Panc1 (cell line): ENCODE measurements around the gene SYT12. TPM values are rescaled to one million over a fixed set of nuclear protein-coding genes. Genes with fewer than 3 reads are reported as not detected.

Experiments
- ATAC-seq: fragments of 200-7000 bp; cut with Tn5 transposase; 2 replicates; pipeline ENCODE4 v1.9.1; 2020; ENCODE audit warnings: mild to moderate bottlenecking, moderate library complexity
- BruUV-seq: library from RNA; stranded (reverse); fragments of 400-500 nt; replicated peaks from 2 replicates; lab custom pipeline; 2021; lab: Mats Ljungman, UMichigan
- CTCF ChIA-PET: fragments of 300-600 bp; sonication (Branson Sonifier 250); formaldehyde crosslinking; loops from one replicate; lab custom pipeline; 2022; ENCODE audit warnings: antibody characterized with exemption; lab: Charles Lee
- POLR2A ChIA-PET: fragments of 300-600 bp; sonication (Branson Sonifier 250); formaldehyde crosslinking; loops from one replicate; lab custom pipeline; 2022; ENCODE audit warnings: antibody characterized with exemption; lab: Charles Lee
- DNase-seq: peaks from one replicate; pipeline ENCODE4 v3.0.0-alpha.2; 2010; ENCODE audit warnings: low read depth, low spot score
- H3K27ac ChIP-seq: 2 replicates; pipeline ENCODE4 v1.5.1; 2011; ENCODE audit warnings: mild to moderate bottlenecking, low read length, inconsistent platforms
- H3K27me3 ChIP-seq: fragments of 200-500 bp; sonication (Bioruptor generic); 2 replicates; pipeline ENCODE4 v1.6.0; 2014; ENCODE audit warnings: low read length, inconsistent platforms; ENCODE audit not compliant: control insufficient read depth, insufficient read depth
- H3K36me3 ChIP-seq: fragments of 200-500 bp; sonication (Bioruptor generic); 2 replicates; pipeline ENCODE4 v1.5.1; 2014; ENCODE audit warnings: inconsistent platforms, mild to moderate bottlenecking, low read length, moderate library complexity; ENCODE audit not compliant: control insufficient read depth, insufficient read depth
- H3K4me1 ChIP-seq: 2 replicates; pipeline ENCODE4 v1.5.1; 2011; ENCODE audit warnings: inconsistent platforms, mild to moderate bottlenecking, low read length, moderate library complexity; ENCODE audit not compliant: control insufficient read depth, insufficient read depth
- H3K4me3 ChIP-seq, 2 experiments: 2 replicates each; pipeline ENCODE4 v1.5.1; 2011 to 2012; ENCODE audit warnings: low read depth in 2 of 2, low read length in 2 of 2, mild to moderate bottlenecking in 2 of 2, inconsistent platforms in 1 of 2, moderate library complexity in 1 of 2
- H3K9me3 ChIP-seq: fragments of 200-500 bp; sonication (Bioruptor generic); 2 replicates; pipeline ENCODE4 v1.5.1; 2014; ENCODE audit warnings: low read depth, mild to moderate bottlenecking, inconsistent platforms, low read length, moderate library complexity; ENCODE audit not compliant: control insufficient read depth, insufficient read depth
- POLR2AphosphoS5 ChIP-seq: IDR thresholded peaks from 2 replicates; pipeline ENCODE4 v1.6.1; 2012; ENCODE audit warnings: mild to moderate bottlenecking, low read depth, low read length, moderate library complexity
- SIN3A ChIP-seq: IDR thresholded peaks from 2 replicates; pipeline ENCODE4 v1.6.1; 2012; ENCODE audit warnings: low read depth, mild to moderate bottlenecking, low read length, moderate library complexity, borderline replicate concordance; ENCODE audit not compliant: insufficient read depth
- TCF7L2 ChIP-seq: IDR thresholded peaks from 2 replicates; pipeline ENCODE4 v1.6.1; 2011; ENCODE audit warnings: mild to moderate bottlenecking, low read depth, low read length, inconsistent platforms
- in situ Hi-C: cut with HindIII; loops from 2 replicates; pipeline ENCODE4 v1.10.0; 2016; ENCODE audit warnings: low sequenced_read_pairs, low pct_unique_long_range_greater_than_20kb
- intact Hi-C: fragments of 100-400 bp; cut with micrococcal nuclease; formaldehyde crosslinking; loops from one replicate; pipeline ENCODE4 v1.10.0; 2022; ENCODE audit not compliant: unreplicated experiment
- total RNA-seq: library from RNA; stranded (reverse); gene quantifications from one replicate; pipeline ENCODE4 v1.2.1, GENCODE V29; 2021; ENCODE audit not compliant: unreplicated experiment
- TF ChIP-seq, protein P1 (sequence below): fragments of 450-650 bp; IDR thresholded peaks from 2 replicates; pipeline ENCODE4 v1.5.1; 2017; ENCODE audit warnings: mild to moderate bottlenecking
- TF ChIP-seq, protein P2 (sequence below), 2 experiments: IDR thresholded peaks; 2 replicates each; pipeline ENCODE4 v1.6.1; 2011 to 2012; ENCODE audit warnings: low read depth in 2 of 2, control low read depth in 1 of 2, low read length in 1 of 2, mild to moderate bottlenecking in 1 of 2, moderate library complexity in 1 of 2; ENCODE audit not compliant: insufficient read depth in 1 of 2

SYT12 gene
- total RNA-seq, 1 experiment from 2014 or later, result 0.62 TPM

- in situ Hi-C loops (no loop called here), intact Hi-C loops (no loop called here)
- Histone ChIP-seq H3K4me3 (no peak overlapping the region), H3K9me3 (no peaks in the 10 kb centered on the region), H3K4me1 (peaks cover 35% of the 10 kb centered on the region), H3K27ac (peak overlapping the region; percentile 44), H3K27me3 (no peaks in the 10 kb centered on the region), H3K36me3 (no peaks in the 10 kb centered on the region)
- ChIA-PET CTCF (interaction anchor here (0.7 to 1.3 kb wide), 4 partner anchors 113 to 262 kb away, joined by 3 to 4 read pairs (median 3); no protein-coding TSS in a partner anchor), POLR2A (no interaction called here)
- TF ChIP-seq, protein P1, sequence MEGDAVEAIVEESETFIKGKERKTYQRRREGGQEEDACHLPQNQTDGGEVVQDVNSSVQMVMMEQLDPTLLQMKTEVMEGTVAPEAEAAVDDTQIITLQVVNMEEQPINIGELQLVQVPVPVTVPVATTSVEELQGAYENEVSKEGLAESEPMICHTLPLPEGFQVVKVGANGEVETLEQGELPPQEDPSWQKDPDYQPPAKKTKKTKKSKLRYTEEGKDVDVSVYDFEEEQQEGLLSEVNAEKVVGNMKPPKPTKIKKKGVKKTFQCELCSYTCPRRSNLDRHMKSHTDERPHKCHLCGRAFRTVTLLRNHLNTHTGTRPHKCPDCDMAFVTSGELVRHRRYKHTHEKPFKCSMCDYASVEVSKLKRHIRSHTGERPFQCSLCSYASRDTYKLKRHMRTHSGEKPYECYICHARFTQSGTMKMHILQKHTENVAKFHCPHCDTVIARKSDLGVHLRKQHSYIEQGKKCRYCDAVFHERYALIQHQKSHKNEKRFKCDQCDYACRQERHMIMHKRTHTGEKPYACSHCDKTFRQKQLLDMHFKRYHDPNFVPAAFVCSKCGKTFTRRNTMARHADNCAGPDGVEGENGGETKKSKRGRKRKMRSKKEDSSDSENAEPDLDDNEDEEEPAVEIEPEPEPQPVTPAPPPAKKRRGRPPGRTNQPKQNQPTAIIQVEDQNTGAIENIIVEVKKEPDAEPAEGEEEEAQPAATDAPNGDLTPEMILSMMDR, result no peak
- BruUV-seq, result no TSS peak
- ATAC-seq (peak; percentile 39), DNase-seq (no peak)
These were observed 32.0 kb downstream of the SYT12 start for GRCh38 chr11:67054836-67055523.

- ATAC-seq, result no peak
- BruUV-seq, result no TSS peak
- Histone ChIP-seq H3K27ac (peak overlapping the region; percentile 49), H3K27me3 (no peaks in the 10 kb centered on the region), H3K4me3 (peak overlapping the region; percentile 53 to 74), H3K4me1 (peaks cover 35% of the 10 kb centered on the region), H3K9me3 (no peaks in the 10 kb centered on the region), H3K36me3 (no peaks in the 10 kb centered on the region)
- ChIA-PET POLR2A (interaction anchor here (0.5 kb wide), 1 partner anchor 96 kb away, joined by 8 read pairs; no protein-coding TSS in a partner anchor), CTCF (interaction anchor here (0.5 to 1.3 kb wide), 4 partner anchors 18 to 184 kb away, joined by 3 to 8 read pairs (median 4); no protein-coding TSS in a partner anchor)
- TF ChIP-seq, protein P1, result no peak
- intact Hi-C loops (no loop called here), in situ Hi-C loops (no loop called here)
- no peak for DNase-seq
These were observed 32.9 kb downstream of the SYT12 start for GRCh38 chr11:67055812-67056211.

GRCh38 chr11:67056267-67057204, 33.6 kb downstream of the SYT12 start, which contains the start of gene RHOD:
Gene RHOD (plus strand): TSS chr11:67056847. CDS start chr11:67056903, 56 bp downstream.
- intact Hi-C loops, result no loop called here
- BruUV-seq, result no TSS peak
- ATAC-seq (peak; percentile 69), DNase-seq (no peak)
- H3K36me3 ChIP-seq, result no peaks in the 10 kb centered on the region
- no peaks in the 10 kb centered on the region for H3K27me3 ChIP-seq
- TF ChIP-seq SIN3A (no peak), POLR2AphosphoS5 (no peak), TCF7L2 (no peak)
- TF ChIP-seq, protein P1, result no peak
- TF ChIP-seq, protein P2, sequence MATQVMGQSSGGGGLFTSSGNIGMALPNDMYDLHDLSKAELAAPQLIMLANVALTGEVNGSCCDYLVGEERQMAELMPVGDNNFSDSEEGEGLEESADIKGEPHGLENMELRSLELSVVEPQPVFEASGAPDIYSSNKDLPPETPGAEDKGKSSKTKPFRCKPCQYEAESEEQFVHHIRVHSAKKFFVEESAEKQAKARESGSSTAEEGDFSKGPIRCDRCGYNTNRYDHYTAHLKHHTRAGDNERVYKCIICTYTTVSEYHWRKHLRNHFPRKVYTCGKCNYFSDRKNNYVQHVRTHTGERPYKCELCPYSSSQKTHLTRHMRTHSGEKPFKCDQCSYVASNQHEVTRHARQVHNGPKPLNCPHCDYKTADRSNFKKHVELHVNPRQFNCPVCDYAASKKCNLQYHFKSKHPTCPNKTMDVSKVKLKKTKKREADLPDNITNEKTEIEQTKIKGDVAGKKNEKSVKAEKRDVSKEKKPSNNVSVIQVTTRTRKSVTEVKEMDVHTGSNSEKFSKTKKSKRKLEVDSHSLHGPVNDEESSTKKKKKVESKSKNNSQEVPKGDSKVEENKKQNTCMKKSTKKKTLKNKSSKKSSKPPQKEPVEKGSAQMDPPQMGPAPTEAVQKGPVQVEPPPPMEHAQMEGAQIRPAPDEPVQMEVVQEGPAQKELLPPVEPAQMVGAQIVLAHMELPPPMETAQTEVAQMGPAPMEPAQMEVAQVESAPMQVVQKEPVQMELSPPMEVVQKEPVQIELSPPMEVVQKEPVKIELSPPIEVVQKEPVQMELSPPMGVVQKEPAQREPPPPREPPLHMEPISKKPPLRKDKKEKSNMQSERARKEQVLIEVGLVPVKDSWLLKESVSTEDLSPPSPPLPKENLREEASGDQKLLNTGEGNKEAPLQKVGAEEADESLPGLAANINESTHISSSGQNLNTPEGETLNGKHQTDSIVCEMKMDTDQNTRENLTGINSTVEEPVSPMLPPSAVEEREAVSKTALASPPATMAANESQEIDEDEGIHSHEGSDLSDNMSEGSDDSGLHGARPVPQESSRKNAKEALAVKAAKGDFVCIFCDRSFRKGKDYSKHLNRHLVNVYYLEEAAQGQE (IDR thresholded peaks at IDR 0.05; ENCODE audit: insufficient read depth in 1 of 2, low read depth in 2 of 2, low read length in 1 of 2), result no peak
- H3K4me1 ChIP-seq, result peaks cover 35% of the 10 kb centered on the region
- in situ Hi-C loops, result no loop called here
- H3K4me3 ChIP-seq, result peak within 1 kb of the TSS; percentile 53 to 74
- H3K9me3 ChIP-seq, result no peaks in the 10 kb centered on the region
- ChIA-PET POLR2A (interaction anchor here (0.5 to 0.7 kb wide), 2 partner anchors 96 to 358 kb away, joined by 3 to 4 read pairs; no protein-coding TSS in a partner anchor), CTCF (interaction anchor here (0.5 to 1.3 kb wide), 2 partner anchors 19 to 111 kb away, joined by 3 to 4 read pairs; no protein-coding TSS in a partner anchor)
- peak within 1 kb of the TSS; percentile 75 for H3K27ac ChIP-seq
